CD4-positive, alpha-beta T cell treated with Interleukin-12 subunit alpha and Interleukin-12 subunit beta, for 1 hour (primary cell): ENCODE data around the gene FOXM1.

Source experiments
- DNase-seq: peaks from one replicate; pipeline ENCODE4 v3.0.0-alpha.2; 2020

FOXM1 gene

GRCh38 chr12:2834581-2835491, 42.1 kb downstream of the FOXM1 start, which contains the start of gene NRIP2:
TSS of gene NRIP2 (minus strand) at chr12:2835035. CDS start at chr12:2834983, 52 bp downstream.
- no peak for DNase-seq

GRCh38 chr12:2833810-2834209, 43.2 kb downstream of the FOXM1 start:
- no peak for DNase-seq

GRCh38 chr12:2833327-2833726, 43.6 kb downstream of the FOXM1 start:
- DNase-seq = no peak

- DNase-seq = no peak
Observed at GRCh38 chr12:2832550-2833127, 44.3 kb downstream of the FOXM1 start.

GRCh38 chr12:2829275-2829674, 47.7 kb downstream of the FOXM1 start:
- no peak for DNase-seq

GRCh38 chr12:2826721-2827515, 50.1 kb downstream of the FOXM1 start:
- no peak for DNase-seq

- DNase-seq = no peak
Observed at GRCh38 chr12:2826036-2826435, 50.9 kb downstream of the FOXM1 start.

- no peak for DNase-seq
Observed at GRCh38 chr12:2825132-2825531, 51.8 kb downstream of the FOXM1 start.

GRCh38 chr12:2824541-2824940, 52.4 kb downstream of the FOXM1 start:
- no peak for DNase-seq

- no peak for DNase-seq
Observed at GRCh38 chr12:2823483-2823882, 53.5 kb downstream of the FOXM1 start.

- no peak for DNase-seq
Observed at GRCh38 chr12:2820432-2820831, 56.5 kb downstream of the FOXM1 start.

- DNase-seq = no peak
Observed at GRCh38 chr12:2819810-2820209, 57.2 kb downstream of the FOXM1 start.

GRCh38 chr12:2813214-2814185, 63.5 kb downstream of the FOXM1 start:
- peak; percentile 63 for DNase-seq

- peak; percentile 97 for DNase-seq
Observed at GRCh38 chr12:2812290-2813213, 64.4 kb downstream of the FOXM1 start, which contains the start of gene ITFG2. TSS of gene ITFG2 (plus strand) at chr12:2812668. CDS start at chr12:2812761, 93 bp downstream.

GRCh38 chr12:2811801-2812200, 65.2 kb downstream of the FOXM1 start:
- DNase-seq = no peak
